Measurements from ENCODE around the gene DRP2. TPM values are rescaled to one million over a fixed set of nuclear protein-coding genes. Genes with fewer than 3 reads are reported as not detected.
"Not testable (repeated sequence)": the region's sequence is repeated elsewhere in the genome, so short reads cannot be mapped to it uniquely, and the experiment has no call there.

The DRP2 gene
- total RNA-seq, 1 donor from 2014 or later, result 2.4 TPM

DNA sequence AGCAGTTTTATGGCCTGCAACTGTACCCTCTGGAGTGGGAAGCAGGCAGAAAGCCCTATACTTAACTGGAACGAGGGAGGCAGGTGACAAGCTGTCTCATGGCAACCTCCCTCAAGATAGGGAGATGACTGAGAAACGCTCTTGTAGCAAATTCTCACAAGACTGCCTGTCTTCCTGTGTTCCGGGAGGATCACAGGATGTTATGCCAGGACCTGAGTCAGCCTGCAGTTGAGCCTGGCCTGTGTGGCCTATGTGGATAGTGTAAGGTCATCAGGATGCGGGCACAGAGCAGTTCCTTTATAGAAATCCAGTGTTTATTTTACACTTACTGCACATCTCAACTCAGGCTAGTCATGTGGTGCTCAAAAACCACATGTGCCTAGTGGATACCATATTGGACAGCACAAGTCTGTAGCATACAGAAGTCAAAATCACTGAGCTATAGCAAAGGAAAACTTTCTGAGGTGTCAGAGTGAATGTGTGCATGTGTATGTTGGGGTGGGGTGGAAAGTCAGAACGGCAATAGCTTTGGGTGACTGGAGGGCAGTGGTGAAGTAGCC lies 46.4 kb downstream of the DRP2 start:
- Histone ChIP-seq H3K36me3 (no peaks in the 10 kb centered on the region), H3K27ac (no peak overlapping the region), H3K4me1 (no peaks in the 10 kb centered on the region), H3K27me3 (no peaks in the 10 kb centered on the region), H3K9me3 (no peaks in the 10 kb centered on the region), H3K4me3 (no peak overlapping the region)
- DNase-seq (ENCODE audit: low spot score in 2 of 2), result no peak
- TF ChIP-seq, protein P1, sequence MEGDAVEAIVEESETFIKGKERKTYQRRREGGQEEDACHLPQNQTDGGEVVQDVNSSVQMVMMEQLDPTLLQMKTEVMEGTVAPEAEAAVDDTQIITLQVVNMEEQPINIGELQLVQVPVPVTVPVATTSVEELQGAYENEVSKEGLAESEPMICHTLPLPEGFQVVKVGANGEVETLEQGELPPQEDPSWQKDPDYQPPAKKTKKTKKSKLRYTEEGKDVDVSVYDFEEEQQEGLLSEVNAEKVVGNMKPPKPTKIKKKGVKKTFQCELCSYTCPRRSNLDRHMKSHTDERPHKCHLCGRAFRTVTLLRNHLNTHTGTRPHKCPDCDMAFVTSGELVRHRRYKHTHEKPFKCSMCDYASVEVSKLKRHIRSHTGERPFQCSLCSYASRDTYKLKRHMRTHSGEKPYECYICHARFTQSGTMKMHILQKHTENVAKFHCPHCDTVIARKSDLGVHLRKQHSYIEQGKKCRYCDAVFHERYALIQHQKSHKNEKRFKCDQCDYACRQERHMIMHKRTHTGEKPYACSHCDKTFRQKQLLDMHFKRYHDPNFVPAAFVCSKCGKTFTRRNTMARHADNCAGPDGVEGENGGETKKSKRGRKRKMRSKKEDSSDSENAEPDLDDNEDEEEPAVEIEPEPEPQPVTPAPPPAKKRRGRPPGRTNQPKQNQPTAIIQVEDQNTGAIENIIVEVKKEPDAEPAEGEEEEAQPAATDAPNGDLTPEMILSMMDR (IDR thresholded peaks at IDR 0.05), result no peak
- intact Hi-C loops (cut with DNase I), result no loop called here

DNA sequence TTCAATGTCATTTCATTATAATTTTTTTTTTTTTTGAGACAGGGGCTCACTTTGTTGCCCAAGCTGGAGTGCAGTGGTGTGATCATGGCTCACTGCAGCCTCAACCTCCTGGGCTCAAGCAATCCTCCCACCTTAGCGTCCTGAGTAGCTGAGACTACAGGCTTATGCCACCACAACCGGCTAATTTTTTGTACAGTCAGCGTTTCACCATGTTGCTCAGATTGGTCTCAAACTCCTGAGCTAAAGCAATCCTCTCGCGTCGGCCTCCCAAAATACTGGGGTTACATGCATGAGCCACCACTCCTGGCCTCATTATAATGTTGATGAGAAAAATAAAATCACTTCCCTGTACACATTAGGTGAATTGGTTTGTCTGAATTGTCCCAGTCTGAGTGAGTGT lies 54.6 kb downstream of the DRP2 start:
- no peaks in the 10 kb centered on the region for H3K9me3 ChIP-seq
- intact Hi-C loops (cut with DNase I), result no loop called here
- H3K27ac ChIP-seq, result no peak overlapping the region
- no peaks in the 10 kb centered on the region for H3K4me1 ChIP-seq
- DNase-seq (ENCODE audit: low spot score in 2 of 2), result no peak
- no peak overlapping the region for H3K4me3 ChIP-seq
- H3K36me3 ChIP-seq, result no peaks in the 10 kb centered on the region
- H3K27me3 ChIP-seq, result no peaks in the 10 kb centered on the region
- TF ChIP-seq, protein P1 (IDR thresholded peaks at IDR 0.05), result no peak

DNA sequence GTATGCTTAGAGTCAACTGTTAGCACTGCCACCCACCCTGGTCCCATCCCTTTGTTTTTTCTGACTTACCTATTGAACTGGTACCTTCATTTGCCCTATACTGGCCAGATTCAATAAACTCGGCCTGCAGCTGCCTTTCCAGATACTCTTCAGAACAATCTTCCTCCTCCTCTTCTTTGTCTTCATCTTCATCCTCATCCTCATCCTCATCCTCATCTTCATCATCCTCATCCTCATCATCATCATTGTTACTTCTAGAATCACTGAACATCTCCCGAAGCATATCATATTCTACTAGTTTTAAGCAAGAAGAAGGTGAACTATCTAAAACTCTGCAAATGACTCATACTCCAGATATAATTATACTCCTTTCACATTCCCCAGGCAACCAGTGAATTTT lies 56.7 kb downstream of the DRP2 start:
- TF ChIP-seq, protein P1 (IDR thresholded peaks at IDR 0.05), result no peak
- no peaks in the 10 kb centered on the region for H3K9me3 ChIP-seq
- H3K27ac ChIP-seq, result no peak overlapping the region
- no peak for DNase-seq (ENCODE audit: low spot score in 2 of 2)
- intact Hi-C loops (cut with DNase I), result no loop called here
- no peaks in the 10 kb centered on the region for H3K4me1 ChIP-seq
- no peak overlapping the region for H3K4me3 ChIP-seq
- no peaks in the 10 kb centered on the region for H3K36me3 ChIP-seq
- H3K27me3 ChIP-seq, result no peaks in the 10 kb centered on the region

DNA sequence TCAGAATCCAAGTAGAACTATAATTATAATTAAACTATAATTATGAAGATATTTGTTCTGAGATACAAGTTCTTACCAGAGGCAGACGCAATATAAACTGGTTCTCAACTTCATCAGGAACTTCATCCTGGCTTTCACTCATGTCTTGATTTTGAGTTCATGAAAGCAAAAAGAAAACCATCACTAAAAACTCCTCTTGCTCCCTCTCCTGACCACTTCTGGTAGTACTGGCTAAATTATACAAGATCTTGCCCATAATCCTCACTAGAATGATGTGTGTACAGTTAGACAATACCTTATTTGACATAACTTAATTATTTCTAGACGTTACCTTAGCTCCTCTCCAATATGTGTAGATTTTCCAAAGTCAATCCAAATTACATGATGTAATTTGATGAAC lies 67.8 kb downstream of the DRP2 start:
- Histone ChIP-seq H3K27ac (no peak overlapping the region), H3K4me3 (no peak overlapping the region), H3K9me3 (no peaks in the 10 kb centered on the region), H3K36me3 (no peaks in the 10 kb centered on the region), H3K27me3 (no peaks in the 10 kb centered on the region), H3K4me1 (no peaks in the 10 kb centered on the region)
- no peak for DNase-seq (ENCODE audit: low spot score in 2 of 2)
- intact Hi-C loops (cut with DNase I), result no loop called here
- TF ChIP-seq, protein P1 (IDR thresholded peaks at IDR 0.05), result peak; percentile 8 to 53 (median 43)

DNA sequence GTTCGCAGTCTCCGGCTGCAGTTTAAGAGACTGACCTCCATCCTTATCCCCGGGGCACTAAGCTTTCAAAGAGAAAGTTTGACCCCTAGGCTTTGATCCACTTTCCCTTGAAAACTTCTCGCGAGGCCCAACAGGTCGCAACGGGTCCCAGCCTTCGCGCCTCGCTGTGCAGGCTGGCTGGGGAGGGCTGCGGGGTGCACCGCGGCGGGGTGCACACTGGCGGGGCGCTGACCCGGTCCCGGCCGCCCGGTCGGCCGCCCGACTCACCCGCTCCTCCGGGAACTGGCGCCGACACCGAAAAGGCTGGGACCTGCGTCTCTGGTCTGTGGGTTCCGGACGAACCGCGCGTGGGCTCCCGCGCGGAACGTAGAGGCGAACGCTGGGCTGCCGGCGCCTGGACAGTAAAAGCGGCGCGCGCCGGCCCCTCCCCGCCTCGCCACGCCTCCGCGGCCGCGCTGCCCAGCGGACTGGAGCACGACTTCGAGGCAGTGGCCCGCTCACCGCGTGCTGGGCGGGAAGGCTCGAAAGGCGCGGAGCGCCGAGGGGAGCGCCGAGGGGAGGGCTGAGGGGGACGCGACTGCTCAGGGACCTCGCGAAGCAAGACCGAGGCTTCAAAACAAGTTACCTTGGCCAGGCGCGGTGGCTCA lies 71.5 kb downstream of the DRP2 start, which contains the start of gene TAF7L:
Gene TAF7L, minus strand, starts transcription at position 378 of the 647 bp plus-strand sequence. CDS start 3,791 bp downstream, outside the sequence.
- no peak for DNase-seq (ENCODE audit: low spot score in 2 of 2)
- intact Hi-C loops (cut with DNase I), result no loop called here

DNA sequence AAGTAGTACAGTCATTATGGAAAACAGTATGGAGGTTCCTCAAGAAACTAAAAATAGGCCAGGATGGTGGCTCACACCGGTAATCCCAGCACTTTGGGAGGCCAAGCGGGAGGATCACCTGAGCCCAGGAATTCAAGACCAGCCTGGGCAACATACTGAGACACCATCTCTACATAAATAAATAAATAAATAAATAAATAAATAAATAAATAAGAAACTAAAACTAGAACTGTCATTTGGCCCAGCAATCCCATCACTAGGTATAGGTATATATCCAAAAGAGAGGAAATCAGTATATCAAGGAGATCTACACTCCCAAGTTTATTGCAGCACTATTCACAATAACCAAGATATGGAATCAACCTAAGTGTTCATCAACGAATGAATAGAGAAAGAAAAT lies 76.0 kb downstream of the DRP2 start:
- H3K27ac ChIP-seq; H3K4me1 ChIP-seq; intact Hi-C loops (cut with DNase I); H3K36me3 ChIP-seq; H3K9me3 ChIP-seq; H3K27me3 ChIP-seq; H3K4me3 ChIP-seq; DNase-seq (ENCODE audit: low spot score in 2 of 2): not testable (repeated sequence)

More for the DNA sequence above, 71.5 kb downstream of the DRP2 start, which contains the start of gene TAF7L:
- Histone ChIP-seq H3K4me3 (peak within 1 kb of the TSS; percentile 18 to 55), H3K4me1 (no peaks in the 10 kb centered on the region), H3K27ac (no peak within 1 kb of the TSS), H3K9me3 (no peaks in the 10 kb centered on the region), H3K27me3 (no peaks in the 10 kb centered on the region), H3K36me3 (no peaks in the 10 kb centered on the region)
- TF ChIP-seq, protein P1 (IDR thresholded peaks at IDR 0.05), result no peak
